Keratinocyte (primary cell): ENCODE data around the gene FANCC. TPM values are rescaled to one million over a fixed set of nuclear protein-coding genes. Genes with fewer than 3 reads are reported as not detected.

Experiments
- DNase-seq: peaks from one replicate; pipeline ENCODE4 v3.0.0-alpha.2; 2011; ENCODE audit warnings: low read depth, missing footprints, low spot score
- FAIRE-seq: peaks from 2 replicates; lab custom pipeline; 2011; peaks lifted over from hg19 to GRCh38; lab: Jason Lieb, UNC
- H2AFZ ChIP-seq: 2 replicates; pipeline ENCODE4 v1.6.0; 2012; ENCODE audit warnings: low read length, control low read depth, inconsistent platforms; ENCODE audit not compliant: control insufficient read depth
- H3K27ac ChIP-seq: 2 replicates; pipeline ENCODE4 v1.5.1; 2011; ENCODE audit warnings: low read length; ENCODE audit not compliant: control insufficient read depth, insufficient read depth
- H3K27me3 ChIP-seq: 3 replicates; pipeline ENCODE4 v1.6.0; 2011; ENCODE audit warnings: low read length; ENCODE audit not compliant: control insufficient read depth, insufficient read depth; ENCODE audit errors: extremely low read depth
- H3K36me3 ChIP-seq, 2 experiments: 2 replicates in 1 of 2; 3 replicates in 1 of 2; pipeline ENCODE4 v1.5.1; 2011; ENCODE audit warnings: low read length in 2 of 2, mild to moderate bottlenecking in 1 of 2; ENCODE audit not compliant: control insufficient read depth in 2 of 2, insufficient read depth in 2 of 2; ENCODE audit errors: extremely low read depth in 1 of 2
- H3K4me1 ChIP-seq: 3 replicates; pipeline ENCODE4 v1.5.1; 2011; ENCODE audit warnings: low read length; ENCODE audit not compliant: control insufficient read depth, insufficient read depth; ENCODE audit errors: extremely low read depth
- H3K4me2 ChIP-seq: 3 replicates; pipeline ENCODE4 v1.6.0; 2011; ENCODE audit warnings: low read depth, low read length; ENCODE audit not compliant: control insufficient read depth, insufficient read depth; ENCODE audit errors: extremely low read depth
- H3K4me3 ChIP-seq, 3 experiments: fragments of 200-600 bp in 1 of 3; sonication (generic) in 1 of 3; 2 replicates in 2 of 3; 3 replicates in 1 of 3; pipeline ENCODE4 v1.5.1; 2011 to 2016; ENCODE audit warnings: low read length in 3 of 3, mild to moderate bottlenecking in 3 of 3, control low read depth in 2 of 3, inconsistent platforms in 1 of 3, low read depth in 1 of 3, mixed read lengths in 1 of 3, mixed run types in 1 of 3, moderate library complexity in 1 of 3; ENCODE audit not compliant: control insufficient read depth in 2 of 3, insufficient read depth in 2 of 3; ENCODE audit errors: extremely low read depth in 1 of 3
- H3K79me2 ChIP-seq: 2 replicates; pipeline ENCODE4 v1.6.0; 2012; ENCODE audit warnings: low read length; ENCODE audit not compliant: control insufficient read depth, insufficient read depth
- H3K9ac ChIP-seq: 3 replicates; pipeline ENCODE4 v1.6.0; 2011; ENCODE audit warnings: low read length; ENCODE audit not compliant: control insufficient read depth, insufficient read depth; ENCODE audit errors: extremely low read depth
- H3K9me1 ChIP-seq: 3 replicates; pipeline ENCODE4 v1.6.0; 2011; ENCODE audit warnings: low read length; ENCODE audit not compliant: control insufficient read depth, insufficient read depth; ENCODE audit errors: extremely low read depth
- H3K9me3 ChIP-seq: 2 replicates; pipeline ENCODE4 v1.5.1; 2012; ENCODE audit warnings: low read depth, low read length; ENCODE audit not compliant: control insufficient read depth
- H4K20me1 ChIP-seq: 3 replicates; pipeline ENCODE4 v1.6.0; 2011; ENCODE audit warnings: low read length; ENCODE audit not compliant: control insufficient read depth, insufficient read depth; ENCODE audit errors: extremely low read depth
- EZH2 ChIP-seq: IDR thresholded peaks from one replicate; pipeline ENCODE4 v1.6.1; 2012; ENCODE audit warnings: inconsistent platforms, mild to moderate bottlenecking, low read length, moderate library complexity
- dilution Hi-C: fragments of 300-500 bp; cut with MboI; formaldehyde crosslinking; loops from one replicate; pipeline ENCODE4 v1.7.0; 2020; ENCODE audit warnings: low sequenced_read_pairs; ENCODE audit not compliant: extremely low pct_ligation_motif_present
- polyA plus RNA-seq, 5 experiments: library from polyadenylated mRNA; depleted of rRNA in 3 of 5; stranded (reverse) in 3 of 5; stranded (forward) in 1 of 5; unstranded in 1 of 5; fragments of >200 nt; gene quantifications; 1 replicate in 1 of 5; 2 replicates in 3 of 5; 3 replicates in 1 of 5; pipeline versions ENCODE4 v1.2.1 to v1.2.3, GENCODE V29; 2011 to 2012; ENCODE audit warnings: missing spikeins in 2 of 5, low read depth in 1 of 5, low replicate concordance in 1 of 5
- TF ChIP-seq, protein P1 (sequence below), 3 experiments: IDR thresholded peaks in 1 of 3; conservative IDR thresholded peaks in 1 of 3; optimal IDR thresholded peaks in 1 of 3; 2 replicates in 2 of 3; 3 replicates in 1 of 3; pipeline versions ENCODE3 to v1.5.1; 2011; ENCODE audit warnings: low read length in 3 of 3, mild to moderate bottlenecking in 3 of 3, moderate library complexity in 2 of 3, control low read depth in 1 of 3, inconsistent platforms in 1 of 3; ENCODE audit not compliant: insufficient read depth in 2 of 3; ENCODE audit errors: extremely low read depth in 1 of 3

Gene FANCC
- polyA plus RNA-seq, 1 donor (not counting 4 experiments of a cell fraction or from before 2014, with no cell fraction given) = 8.3 TPM

GRCh38 chr9:95060234-95060633 is 257.3 kb downstream of the FANCC start:
- H3K79me2 ChIP-seq = peaks cover 82% of the 10 kb centered on the region
- H3K27me3 ChIP-seq = no peaks in the 10 kb centered on the region
- no peak overlapping the region for H3K9ac ChIP-seq
- H3K9me3 ChIP-seq = no peaks in the 10 kb centered on the region
- no peaks in the 10 kb centered on the region for H3K9me1 ChIP-seq
- H3K27ac ChIP-seq = no peak overlapping the region
- no peaks in the 10 kb centered on the region for H4K20me1 ChIP-seq
- DNase-seq (no peak), FAIRE-seq (no peak)
- no peak overlapping the region for H2AFZ ChIP-seq
- TF ChIP-seq EZH2 = no peak
- TF ChIP-seq, protein P1, sequence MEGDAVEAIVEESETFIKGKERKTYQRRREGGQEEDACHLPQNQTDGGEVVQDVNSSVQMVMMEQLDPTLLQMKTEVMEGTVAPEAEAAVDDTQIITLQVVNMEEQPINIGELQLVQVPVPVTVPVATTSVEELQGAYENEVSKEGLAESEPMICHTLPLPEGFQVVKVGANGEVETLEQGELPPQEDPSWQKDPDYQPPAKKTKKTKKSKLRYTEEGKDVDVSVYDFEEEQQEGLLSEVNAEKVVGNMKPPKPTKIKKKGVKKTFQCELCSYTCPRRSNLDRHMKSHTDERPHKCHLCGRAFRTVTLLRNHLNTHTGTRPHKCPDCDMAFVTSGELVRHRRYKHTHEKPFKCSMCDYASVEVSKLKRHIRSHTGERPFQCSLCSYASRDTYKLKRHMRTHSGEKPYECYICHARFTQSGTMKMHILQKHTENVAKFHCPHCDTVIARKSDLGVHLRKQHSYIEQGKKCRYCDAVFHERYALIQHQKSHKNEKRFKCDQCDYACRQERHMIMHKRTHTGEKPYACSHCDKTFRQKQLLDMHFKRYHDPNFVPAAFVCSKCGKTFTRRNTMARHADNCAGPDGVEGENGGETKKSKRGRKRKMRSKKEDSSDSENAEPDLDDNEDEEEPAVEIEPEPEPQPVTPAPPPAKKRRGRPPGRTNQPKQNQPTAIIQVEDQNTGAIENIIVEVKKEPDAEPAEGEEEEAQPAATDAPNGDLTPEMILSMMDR (optimal IDR thresholded peaks at IDR 0.05 in 1 of 3, IDR thresholded peaks at IDR 0.05 in 1 of 3, conservative IDR thresholded peaks at IDR 0.05 in 1 of 3; ENCODE audit: extremely low read depth in 1 of 3, insufficient read depth in 2 of 3, low read length in 3 of 3) = no peak
- no peak overlapping the region for H3K4me2 ChIP-seq
- no peak overlapping the region for H3K4me3 ChIP-seq
- peaks cover 47% of the 10 kb centered on the region for H3K4me1 ChIP-seq
- dilution Hi-C loops = no loop called here
- H3K36me3 ChIP-seq = peaks cover 15 to 35% of the 10 kb centered on the region in 2 experiments

DNA sequence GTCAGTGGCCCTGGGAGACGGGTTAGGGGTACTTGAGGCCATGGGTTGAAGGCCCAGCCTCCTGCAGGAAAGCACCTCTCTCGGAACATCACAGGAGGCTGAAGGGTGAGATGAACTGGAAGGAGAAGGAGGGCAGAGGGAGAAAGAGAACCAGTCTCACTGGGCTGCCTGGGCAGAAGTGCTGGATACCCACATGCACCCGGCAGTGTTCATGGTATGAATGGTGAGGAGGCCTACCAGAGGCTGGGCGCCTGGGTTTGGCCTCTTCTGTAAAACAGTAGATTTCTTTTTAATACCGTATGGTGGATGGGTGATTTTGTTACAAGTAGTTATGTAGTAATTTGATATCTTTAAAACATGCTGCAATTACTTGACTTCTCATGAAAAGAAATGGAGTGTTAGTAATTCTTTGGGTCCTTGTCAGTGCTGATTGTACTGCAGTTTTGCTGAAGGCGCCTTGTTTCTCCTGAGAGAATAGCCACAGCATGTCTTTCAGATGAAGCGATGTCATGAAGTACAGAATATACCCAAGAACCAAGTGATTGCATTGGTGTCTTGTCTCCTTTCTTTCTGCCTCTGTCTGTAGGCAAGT is 258.6 kb downstream of the FANCC start:
- Histone ChIP-seq H3K79me2 (peaks cover 83% of the 10 kb centered on the region), H4K20me1 (no peaks in the 10 kb centered on the region), H3K9me3 (no peaks in the 10 kb centered on the region), H3K9ac (no peak overlapping the region), H3K27ac (no peak overlapping the region), H3K4me2 (no peak overlapping the region), H3K36me3 (peaks cover 15 to 31% of the 10 kb centered on the region in 2 experiments), H3K9me1 (no peaks in the 10 kb centered on the region), H3K4me1 (peaks cover 50% of the 10 kb centered on the region), H3K27me3 (no peaks in the 10 kb centered on the region), H2AFZ (no peak overlapping the region), H3K4me3 (no peak overlapping the region)
- FAIRE-seq (no peak), DNase-seq (no peak)
- dilution Hi-C loops = no loop called here
- TF ChIP-seq, protein P1 (optimal IDR thresholded peaks at IDR 0.05 in 1 of 3, IDR thresholded peaks at IDR 0.05 in 1 of 3, conservative IDR thresholded peaks at IDR 0.05 in 1 of 3; ENCODE audit: extremely low read depth in 1 of 3, insufficient read depth in 2 of 3, low read length in 3 of 3) = no peak
- TF ChIP-seq EZH2 = no peak
